ENCODE measurements around the gene CYP51A1.
A peak's percentile ranks its signal among the peaks of the same experiment; 100 is the strongest.
"Not testable (repeated sequence)": the region's sequence is repeated elsewhere in the genome, so short reads cannot be mapped to it uniquely, and the experiment has no call there.

CYP51A1 gene

GRCh38 chr7:92095380-92095779 lies 38.9 kb downstream of the CYP51A1 start:
- no peak overlapping the region for H3K4me3 ChIP-seq (ENCODE audit: low read depth, low read length)
- TF ChIP-seq CTCF (IDR thresholded peaks at IDR 0.05; ENCODE audit: low read depth, low read length, missing control alignments), result no peak
- DNase-seq (ENCODE audit: low read depth), result no peak

- DNase-seq (ENCODE audit: low read depth), result no peak
- no peak overlapping the region for H3K4me3 ChIP-seq (ENCODE audit: low read depth, low read length)
- TF ChIP-seq CTCF (IDR thresholded peaks at IDR 0.05; ENCODE audit: low read depth, low read length, missing control alignments), result no peak
Observed at GRCh38 chr7:92092210-92092609, 42.1 kb downstream of the CYP51A1 start.

GRCh38 chr7:92088266-92088665 lies 46.0 kb downstream of the CYP51A1 start:
- H3K4me3 ChIP-seq (ENCODE audit: low read depth, low read length), result no peak overlapping the region
- TF ChIP-seq CTCF (IDR thresholded peaks at IDR 0.05; ENCODE audit: low read depth, low read length, missing control alignments), result no peak
- DNase-seq (ENCODE audit: low read depth), result no peak

GRCh38 chr7:92083922-92084321 lies 50.4 kb downstream of the CYP51A1 start:
- not testable (repeated sequence) for DNase-seq (ENCODE audit: low read depth); H3K4me3 ChIP-seq (ENCODE audit: low read depth, low read length)

GRCh38 chr7:92076509-92076908 lies 57.8 kb downstream of the CYP51A1 start:
- TF ChIP-seq CTCF (IDR thresholded peaks at IDR 0.05; ENCODE audit: low read depth, low read length, missing control alignments), result no peak
- DNase-seq (ENCODE audit: low read depth), result no peak
- H3K4me3 ChIP-seq (ENCODE audit: low read depth, low read length), result no peak overlapping the region

GRCh38 chr7:92075455-92076158 lies 58.7 kb downstream of the CYP51A1 start:
- DNase-seq (ENCODE audit: low read depth), result peak; percentile 15
- no peak overlapping the region for H3K4me3 ChIP-seq (ENCODE audit: low read depth, low read length)
- no peak for TF ChIP-seq CTCF (IDR thresholded peaks at IDR 0.05; ENCODE audit: low read depth, low read length, missing control alignments)

- no peak for TF ChIP-seq CTCF (IDR thresholded peaks at IDR 0.05; ENCODE audit: low read depth, low read length, missing control alignments)
- no peak for DNase-seq (ENCODE audit: low read depth)
- no peak overlapping the region for H3K4me3 ChIP-seq (ENCODE audit: low read depth, low read length)
Observed at GRCh38 chr7:92072708-92073107, 61.6 kb downstream of the CYP51A1 start.
